ENCODE measurements around the gene C19orf25.

GRCh38 chr19:1426736-1427135, 52.3 kb downstream of the C19orf25 start:
- TF ChIP-seq CTCF (IDR thresholded peaks at IDR 0.05; ENCODE audit: borderline replicate concordance, extremely low read depth, low read length, poor library complexity, severe bottlenecking) (no peak), EZH2 (IDR thresholded peaks at IDR 0.05; ENCODE audit: borderline replicate concordance, low read depth, low read length, severe bottlenecking) (no peak)
